ENCODE results near the gene SNX8. TPM values are rescaled to one million over a fixed set of nuclear protein-coding genes. Genes with fewer than 3 reads are reported as not detected.
"Not testable (repeated sequence)": the region's sequence is repeated elsewhere in the genome, so short reads cannot be mapped to it uniquely, and the experiment has no call there.

The SNX8 gene
- total and polyA plus RNA-seq, 4 experiments from 2014 or later: 6.6 to 9.9 (median 7.2) TPM

- H3K27ac Mint-ChIP-seq: no peak overlapping the region
- ChIA-PET CTCF (ENCODE audit: partially characterized antibody) (no interaction called here), POLR2A (ENCODE audit: partially characterized antibody) (no interaction called here)
- no peaks in the 10 kb centered on the region for H3K27me3 Mint-ChIP-seq
- peaks cover 5 to 22% (median 16%) of the 10 kb centered on the region in 4 donors for H3K4me1 Mint-ChIP-seq
- H3K4me1 ChIP-seq (ENCODE audit: insufficient read depth, low read length): peaks cover 17% of the 10 kb centered on the region
- H3K36me3 Mint-ChIP-seq: peaks cover 0 to 6% of the 10 kb centered on the region in 2 donors
- no peaks in the 10 kb centered on the region for H3K36me3 ChIP-seq (ENCODE audit: insufficient read depth, low read length)
- no peak for DNase-seq
- intact Hi-C loops (cut with micrococcal nuclease): no loop called here
- no peak overlapping the region for H3K4me3 ChIP-seq (ENCODE audit: low read length in 2 of 2)
- H3K27me3 ChIP-seq (ENCODE audit: insufficient read depth, low read length): no peaks in the 10 kb centered on the region
- no peak overlapping the region for H3K27ac ChIP-seq (ENCODE audit: low read depth, low read length)
- no peaks in the 10 kb centered on the region for H3K9me3 ChIP-seq (ENCODE audit: control insufficient read depth in 1 of 2, low read length in 2 of 2)
- H3K4me3 Mint-ChIP-seq: no peak overlapping the region
- H3K9me3 Mint-ChIP-seq: no peaks in the 10 kb centered on the region
Observed at GRCh38 chr7:2350861-2351260, 36.6 kb upstream of the SNX8 start.

DNA sequence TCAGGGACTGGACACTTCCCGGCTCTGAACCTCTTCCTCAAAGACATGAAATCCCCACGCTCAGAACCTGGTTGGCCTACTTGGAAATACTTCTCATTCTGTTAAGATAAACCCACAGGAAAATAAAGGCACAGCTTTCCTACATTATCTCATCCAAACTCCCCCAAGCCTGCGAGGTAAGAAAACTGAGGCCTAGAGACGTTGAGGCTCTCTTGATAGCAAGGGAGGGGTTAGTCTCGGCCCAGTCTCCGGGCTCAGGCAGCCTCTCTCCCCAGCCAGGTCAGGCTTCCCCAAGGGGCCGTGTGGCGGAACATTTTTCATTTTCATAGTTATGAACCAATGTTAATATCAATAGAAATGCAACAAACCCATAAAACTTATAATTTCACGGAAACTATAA lies 35.8 kb upstream of the SNX8 start:
- Histone ChIP-seq H3K4me3 (ENCODE audit: low read length in 2 of 2) (no peak overlapping the region), H3K9me3 (ENCODE audit: control insufficient read depth in 1 of 2, low read length in 2 of 2) (no peaks in the 10 kb centered on the region), H3K36me3 (ENCODE audit: insufficient read depth, low read length) (no peaks in the 10 kb centered on the region), H3K27ac (ENCODE audit: low read depth, low read length) (no peak overlapping the region), H3K4me1 (ENCODE audit: insufficient read depth, low read length) (peaks cover 11% of the 10 kb centered on the region), H3K27me3 (ENCODE audit: insufficient read depth, low read length) (no peaks in the 10 kb centered on the region)
- CTCF ChIA-PET (ENCODE audit: partially characterized antibody): interaction anchor here (1.3 kb wide), 1 partner anchor 687 kb away, joined by 3 read pairs; no protein-coding TSS in a partner anchor
- peaks cover 4 to 18% (median 14%) of the 10 kb centered on the region in 4 donors for H3K4me1 Mint-ChIP-seq
- no peaks in the 10 kb centered on the region for H3K9me3 Mint-ChIP-seq
- intact Hi-C loops (cut with micrococcal nuclease): no loop called here
- no peak for DNase-seq
- H3K27ac Mint-ChIP-seq: no peak overlapping the region
- H3K4me3 Mint-ChIP-seq: no peak overlapping the region
- POLR2A ChIA-PET (ENCODE audit: partially characterized antibody): no interaction called here
- no peaks in the 10 kb centered on the region for H3K27me3 Mint-ChIP-seq
- peaks cover 0 to 6% of the 10 kb centered on the region in 2 donors for H3K36me3 Mint-ChIP-seq

- POLR2A ChIA-PET (ENCODE audit: partially characterized antibody): not testable (repeated sequence)
- CTCF ChIA-PET (ENCODE audit: partially characterized antibody): interaction anchor here (0.6 to 2.0 kb wide), 18 partner anchors 8 to 788 kb away, joined by 3 to 11 read pairs (median 3); no protein-coding TSS in a partner anchor
Observed at GRCh38 chr7:2347351-2348063, 33.3 kb upstream of the SNX8 start.

DNA sequence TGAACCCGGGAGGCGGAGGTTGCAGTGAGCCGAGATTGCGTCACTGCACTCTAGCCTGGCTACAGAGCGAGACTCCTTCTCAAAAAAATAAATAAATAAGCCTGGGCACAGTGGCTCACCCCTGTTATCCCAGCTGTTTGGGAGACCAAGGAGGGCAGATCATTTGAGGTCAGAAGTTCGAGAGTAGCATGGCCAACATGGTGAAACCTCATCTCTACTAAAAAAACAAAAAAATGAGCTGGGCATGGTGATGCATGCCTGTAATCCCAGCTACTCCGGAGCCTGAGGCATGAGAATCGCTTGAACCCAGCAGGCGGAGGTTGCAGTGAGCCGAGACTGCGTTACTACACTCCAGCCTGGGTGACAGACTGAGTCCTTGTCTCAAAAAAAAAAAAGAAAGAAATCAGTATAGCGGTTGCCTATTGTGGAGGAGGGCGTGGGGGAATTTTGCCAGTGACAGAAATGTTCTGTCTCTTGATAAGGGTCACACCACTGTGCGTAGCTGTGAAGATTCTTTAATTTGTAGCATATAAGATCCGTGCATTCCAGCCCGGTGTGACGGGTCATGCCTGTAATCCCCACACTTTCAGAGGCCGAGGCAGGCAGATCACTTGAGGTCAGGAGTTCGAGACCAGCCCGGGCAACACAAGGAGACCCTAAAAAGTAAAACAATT lies 22.5 kb upstream of the SNX8 start:
- Mint-ChIP-seq H3K27ac (no peak overlapping the region), H3K36me3 (no peaks in the 10 kb centered on the region), H3K9me3 (no peaks in the 10 kb centered on the region), H3K27me3 (no peaks in the 10 kb centered on the region), H3K4me1 (no peaks in the 10 kb centered on the region), H3K4me3 (no peak overlapping the region)
- Histone ChIP-seq H3K4me1 (ENCODE audit: insufficient read depth, low read length) (no peaks in the 10 kb centered on the region), H3K9me3 (ENCODE audit: control insufficient read depth in 1 of 2, low read length in 2 of 2) (no peaks in the 10 kb centered on the region), H3K36me3 (ENCODE audit: insufficient read depth, low read length) (no peaks in the 10 kb centered on the region), H3K27ac (ENCODE audit: low read depth, low read length) (no peak overlapping the region), H3K4me3 (ENCODE audit: low read length in 2 of 2) (no peak overlapping the region), H3K27me3 (ENCODE audit: insufficient read depth, low read length) (no peaks in the 10 kb centered on the region)
- intact Hi-C loops (cut with micrococcal nuclease): no loop called here
- ChIA-PET CTCF (ENCODE audit: partially characterized antibody) (interaction anchor here (2.6 kb wide), 1 partner anchor 11 kb away, joined by 7 read pairs; no protein-coding TSS in a partner anchor), POLR2A (ENCODE audit: partially characterized antibody) (interaction anchor here (0.7 kb wide), 1 partner anchor 351 kb away, joined by 3 read pairs; the partner anchor contains the start of gene AMZ1)
- no peak for DNase-seq

More at GRCh38 chr7:2347351-2348063, 33.3 kb upstream of the SNX8 start:
- H3K9me3 ChIP-seq (ENCODE audit: control insufficient read depth in 1 of 2, low read length in 2 of 2); H3K27me3 Mint-ChIP-seq; H3K4me3 ChIP-seq (ENCODE audit: low read length in 2 of 2); H3K27ac ChIP-seq (ENCODE audit: low read depth, low read length); H3K36me3 ChIP-seq (ENCODE audit: insufficient read depth, low read length); DNase-seq; H3K4me1 ChIP-seq (ENCODE audit: insufficient read depth, low read length); H3K27me3 ChIP-seq (ENCODE audit: insufficient read depth, low read length); H3K4me1 Mint-ChIP-seq; H3K36me3 Mint-ChIP-seq; H3K4me3 Mint-ChIP-seq; H3K9me3 Mint-ChIP-seq: not testable (repeated sequence)
- intact Hi-C loops (cut with micrococcal nuclease): loop anchor here (1.0 to 5.0 kb wide), 3 partner anchors 245 to 768 kb away; no protein-coding TSS in a partner anchor
- H3K27ac Mint-ChIP-seq: peak overlapping the region in 4 of 7 donors; percentile 35 to 78 (median 66)

GRCh38 chr7:2332606-2333231 lies 18.5 kb upstream of the SNX8 start:
- H3K36me3 ChIP-seq (ENCODE audit: insufficient read depth, low read length); CTCF ChIA-PET (ENCODE audit: partially characterized antibody); POLR2A ChIA-PET (ENCODE audit: partially characterized antibody); H3K27ac ChIP-seq (ENCODE audit: low read depth, low read length); H3K36me3 Mint-ChIP-seq; H3K4me1 ChIP-seq (ENCODE audit: insufficient read depth, low read length); H3K27me3 ChIP-seq (ENCODE audit: insufficient read depth, low read length); H3K9me3 ChIP-seq (ENCODE audit: control insufficient read depth in 1 of 2, low read length in 2 of 2); H3K27ac Mint-ChIP-seq; H3K9me3 Mint-ChIP-seq; H3K27me3 Mint-ChIP-seq; intact Hi-C loops (cut with micrococcal nuclease); H3K4me3 Mint-ChIP-seq; DNase-seq; H3K4me1 Mint-ChIP-seq; H3K4me3 ChIP-seq (ENCODE audit: low read length in 2 of 2): not testable (repeated sequence)

DNA sequence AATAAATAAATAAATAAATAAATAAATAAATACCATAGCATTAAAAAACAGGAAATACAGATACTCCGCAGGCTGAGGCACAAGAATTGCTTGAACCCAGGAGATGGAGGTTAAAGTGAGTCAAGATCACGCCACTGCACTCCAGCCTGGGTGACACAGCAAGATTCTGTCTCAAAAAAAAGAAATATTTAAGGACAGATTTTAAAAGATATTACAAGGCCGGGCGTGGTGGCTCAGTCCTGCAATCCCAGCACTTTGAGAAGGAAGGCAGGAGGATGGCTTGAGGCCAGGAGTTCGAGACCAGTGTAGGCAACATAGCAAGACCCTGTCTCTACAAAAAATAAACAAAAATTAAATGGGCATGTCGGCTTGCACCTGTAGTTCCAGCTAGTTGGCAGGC lies 17.5 kb upstream of the SNX8 start:
- intact Hi-C loops (cut with micrococcal nuclease): no loop called here
- no peaks in the 10 kb centered on the region for H3K36me3 Mint-ChIP-seq
- POLR2A ChIA-PET (ENCODE audit: partially characterized antibody): no interaction called here

DNA sequence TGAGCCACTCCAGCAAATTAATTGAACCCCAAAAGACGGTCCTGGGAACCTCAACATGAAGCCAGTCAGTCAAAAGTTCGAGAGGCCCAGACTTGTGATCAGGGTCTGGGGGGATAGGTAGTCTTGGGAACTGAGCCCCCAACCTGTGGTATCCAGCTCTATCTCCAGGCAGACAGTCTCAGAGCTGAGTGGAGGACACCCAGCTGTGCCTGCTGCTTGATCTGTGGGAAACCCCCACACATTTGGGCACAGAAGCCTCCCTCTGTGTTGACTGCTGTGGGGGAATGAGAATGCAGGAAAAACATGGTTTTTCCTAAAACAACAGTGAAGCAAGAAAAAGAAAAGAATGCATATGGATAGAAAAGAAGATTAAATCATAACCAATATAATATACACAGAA lies 16.3 kb upstream of the SNX8 start:
- ChIA-PET CTCF (ENCODE audit: partially characterized antibody) (no interaction called here), POLR2A (ENCODE audit: partially characterized antibody) (no interaction called here)
- Histone ChIP-seq H3K9me3 (ENCODE audit: control insufficient read depth in 1 of 2, low read length in 2 of 2) (no peaks in the 10 kb centered on the region), H3K27ac (ENCODE audit: low read depth, low read length) (no peak overlapping the region), H3K4me1 (ENCODE audit: insufficient read depth, low read length) (no peaks in the 10 kb centered on the region), H3K36me3 (ENCODE audit: insufficient read depth, low read length) (no peaks in the 10 kb centered on the region), H3K27me3 (ENCODE audit: insufficient read depth, low read length) (no peaks in the 10 kb centered on the region), H3K4me3 (ENCODE audit: low read length in 2 of 2) (no peak overlapping the region)
- Mint-ChIP-seq H3K27me3 (no peaks in the 10 kb centered on the region), H3K4me3 (no peak overlapping the region), H3K27ac (no peak overlapping the region), H3K36me3 (no peaks in the 10 kb centered on the region), H3K4me1 (no peaks in the 10 kb centered on the region), H3K9me3 (no peaks in the 10 kb centered on the region)
- DNase-seq: no peak
- intact Hi-C loops (cut with micrococcal nuclease): no loop called here

More for the DNA sequence above, 17.5 kb upstream of the SNX8 start:
- H3K27ac Mint-ChIP-seq: no peak overlapping the region
- no peaks in the 10 kb centered on the region for H3K27me3 ChIP-seq (ENCODE audit: insufficient read depth, low read length)
- no peak overlapping the region for H3K4me3 ChIP-seq (ENCODE audit: low read length in 2 of 2)
- no peaks in the 10 kb centered on the region for H3K9me3 Mint-ChIP-seq
- H3K9me3 ChIP-seq (ENCODE audit: control insufficient read depth in 1 of 2, low read length in 2 of 2): no peaks in the 10 kb centered on the region
- H3K4me1 ChIP-seq (ENCODE audit: insufficient read depth, low read length): no peaks in the 10 kb centered on the region
- H3K27me3 Mint-ChIP-seq: no peaks in the 10 kb centered on the region
- no peaks in the 10 kb centered on the region for H3K36me3 ChIP-seq (ENCODE audit: insufficient read depth, low read length)
- H3K4me3 Mint-ChIP-seq: no peak overlapping the region
- CTCF ChIA-PET (ENCODE audit: partially characterized antibody): no interaction called here
- H3K4me1 Mint-ChIP-seq: no peaks in the 10 kb centered on the region
- DNase-seq: no peak
- H3K27ac ChIP-seq (ENCODE audit: low read depth, low read length): no peak overlapping the region

Data from CD4-positive, alpha-beta memory T cell (primary cell).